GM12864 (cell line): ENCODE data around the gene HOXB3.

Source experiments
- DNase-seq: peaks from one replicate; pipeline ENCODE4 v3.0.0-alpha.2; 2011; ENCODE audit warnings: low read depth
- H3K4me3 ChIP-seq: 2 replicates; pipeline ENCODE4 v1.5.1; 2011; ENCODE audit warnings: mild to moderate bottlenecking, low read depth, low read length, control low read depth
- TF ChIP-seq, protein P1 (sequence below): IDR thresholded peaks from 2 replicates; pipeline ENCODE4 v1.5.1; 2011; ENCODE audit warnings: low read depth, mild to moderate bottlenecking, moderate library complexity, low read length, control low read depth, inconsistent platforms; ENCODE audit errors: missing control alignments

The HOXB3 gene

GRCh38 chr17:48628649-48629410 is 38.8 kb upstream of the HOXB3 start:
- no peak for DNase-seq
- H3K4me3 ChIP-seq, result no peak overlapping the region
- TF ChIP-seq, protein P1, sequence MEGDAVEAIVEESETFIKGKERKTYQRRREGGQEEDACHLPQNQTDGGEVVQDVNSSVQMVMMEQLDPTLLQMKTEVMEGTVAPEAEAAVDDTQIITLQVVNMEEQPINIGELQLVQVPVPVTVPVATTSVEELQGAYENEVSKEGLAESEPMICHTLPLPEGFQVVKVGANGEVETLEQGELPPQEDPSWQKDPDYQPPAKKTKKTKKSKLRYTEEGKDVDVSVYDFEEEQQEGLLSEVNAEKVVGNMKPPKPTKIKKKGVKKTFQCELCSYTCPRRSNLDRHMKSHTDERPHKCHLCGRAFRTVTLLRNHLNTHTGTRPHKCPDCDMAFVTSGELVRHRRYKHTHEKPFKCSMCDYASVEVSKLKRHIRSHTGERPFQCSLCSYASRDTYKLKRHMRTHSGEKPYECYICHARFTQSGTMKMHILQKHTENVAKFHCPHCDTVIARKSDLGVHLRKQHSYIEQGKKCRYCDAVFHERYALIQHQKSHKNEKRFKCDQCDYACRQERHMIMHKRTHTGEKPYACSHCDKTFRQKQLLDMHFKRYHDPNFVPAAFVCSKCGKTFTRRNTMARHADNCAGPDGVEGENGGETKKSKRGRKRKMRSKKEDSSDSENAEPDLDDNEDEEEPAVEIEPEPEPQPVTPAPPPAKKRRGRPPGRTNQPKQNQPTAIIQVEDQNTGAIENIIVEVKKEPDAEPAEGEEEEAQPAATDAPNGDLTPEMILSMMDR, result no peak

GRCh38 chr17:48627623-48628521 is 37.8 kb upstream of the HOXB3 start:
- H3K4me3 ChIP-seq, result no peak overlapping the region
- TF ChIP-seq, protein P1, result no peak
- DNase-seq, result no peak

DNA sequence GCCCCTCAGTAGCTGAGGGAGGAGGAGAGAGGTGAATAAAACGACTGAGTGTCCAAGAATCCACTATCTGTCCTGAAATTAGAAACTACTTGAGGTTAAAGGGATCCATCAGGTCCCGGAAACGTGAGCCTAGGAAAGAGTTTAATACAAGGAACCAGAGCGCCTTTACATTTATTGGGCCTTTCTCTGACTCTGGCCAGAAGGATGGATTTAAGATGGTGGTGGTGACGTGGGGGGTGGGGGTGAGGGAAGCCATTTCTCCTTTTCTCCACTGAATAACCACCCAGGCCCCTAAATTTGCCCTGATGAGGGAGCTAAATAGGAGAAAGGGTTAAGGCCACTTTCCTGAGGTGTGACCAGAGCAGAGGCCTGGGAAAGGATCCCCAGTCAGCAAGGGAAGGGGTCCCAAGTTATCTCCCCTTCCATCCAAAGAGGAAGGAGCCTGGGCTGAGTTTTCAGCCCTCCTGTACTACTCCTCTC is 37.1 kb upstream of the HOXB3 start:
- DNase-seq, result no peak
- H3K4me3 ChIP-seq, result no peak overlapping the region
- TF ChIP-seq, protein P1, result no peak

DNA sequence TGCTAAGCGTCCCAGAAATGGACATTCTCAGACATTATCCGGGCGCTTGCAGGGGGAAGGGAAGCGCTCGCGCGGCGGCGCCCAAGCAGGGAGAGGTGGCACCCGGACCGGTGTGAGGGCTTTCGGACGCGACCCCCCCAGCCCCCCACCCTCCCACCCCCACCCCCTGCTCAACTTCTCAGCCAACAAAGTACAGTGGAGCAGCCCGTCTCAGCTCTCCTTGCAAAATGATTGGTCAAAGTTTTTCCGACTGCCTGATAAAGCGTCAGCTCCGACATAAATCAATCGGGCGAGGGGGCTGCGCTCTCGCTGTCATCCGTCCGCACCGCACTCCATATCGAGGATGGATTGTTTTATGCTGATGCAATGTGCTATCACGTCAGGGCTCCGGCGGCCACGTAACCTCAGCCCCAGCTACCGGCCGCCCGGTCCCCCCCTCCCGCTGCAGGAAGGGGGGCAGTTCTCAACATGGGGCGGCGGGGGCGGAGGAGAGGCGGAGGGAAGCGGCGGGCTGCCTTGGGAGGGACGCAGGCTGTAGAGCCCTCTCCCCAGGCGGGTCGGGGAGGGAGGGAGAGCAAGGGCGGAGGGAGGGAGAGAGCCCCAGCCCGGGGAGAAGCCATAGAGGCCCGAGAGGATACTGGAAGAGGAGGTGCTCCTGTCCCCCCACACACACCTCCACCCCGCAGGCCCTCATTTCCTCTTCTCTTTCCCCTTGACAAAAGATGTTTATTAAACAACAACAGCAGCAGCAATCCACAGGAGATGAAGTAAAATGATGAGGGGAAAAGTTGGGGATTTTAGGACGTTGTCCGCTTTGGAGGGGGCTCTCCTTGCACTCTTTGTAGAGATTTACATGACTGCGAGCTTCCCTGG is 36.4 kb upstream of the HOXB3 start, which contains the start of gene HOXB9:
Gene HOXB9, minus strand, starts transcription at position 114 of the 873 bp plus-strand sequence. Its CDS starts 89 bp downstream, at position 25.
- no peak for DNase-seq
- TF ChIP-seq, protein P1, result no peak
- H3K4me3 ChIP-seq, result peak within 1 kb of the TSS; percentile 47

DNA sequence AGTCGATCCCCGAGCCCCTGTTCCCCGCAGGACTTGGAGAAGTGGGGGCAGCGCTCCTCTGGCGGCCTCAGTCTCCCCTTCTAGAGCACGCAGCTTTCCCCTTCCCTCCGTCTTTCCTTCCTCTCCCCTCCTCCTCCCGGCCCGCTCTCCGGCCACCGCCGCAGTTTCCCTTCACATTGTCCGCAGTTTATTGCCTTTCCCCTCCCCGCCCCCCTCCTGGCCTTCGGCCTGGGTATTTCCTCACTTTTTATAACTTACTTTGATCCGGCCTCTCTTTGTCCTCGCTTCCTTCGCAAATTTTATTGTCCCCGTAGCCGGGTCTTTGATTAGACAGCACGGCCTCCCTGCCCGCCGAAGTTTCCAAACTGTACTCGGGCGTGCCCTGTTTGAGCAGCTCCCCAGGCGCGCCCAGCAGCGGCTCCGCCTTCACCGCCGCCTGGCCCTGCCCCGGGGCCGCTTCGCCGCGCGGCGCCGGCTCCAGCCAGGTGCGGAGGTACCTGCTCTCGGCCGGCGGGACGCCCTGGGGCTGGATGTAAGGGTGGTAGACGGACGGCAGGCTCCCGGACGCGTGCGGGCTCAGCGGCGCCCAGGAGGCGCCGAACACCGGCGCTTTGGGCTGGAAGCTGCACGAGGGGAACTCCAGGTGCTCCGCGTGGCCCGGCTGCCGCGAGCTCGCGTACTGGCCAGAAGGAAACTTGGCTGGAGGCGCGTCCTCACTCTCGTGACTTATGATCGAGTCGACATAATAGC is 35.6 kb upstream of the HOXB3 start:
- DNase-seq, result no peak
- TF ChIP-seq, protein P1, result no peak
- H3K4me3 ChIP-seq, result peak overlapping the region; percentile 47
